Muscle of leg (tissue), 11 donors: ENCODE measurements around the gene CNGB1. TPM values are rescaled to one million over a fixed set of nuclear protein-coding genes. Genes with fewer than 3 reads are reported as not detected.
"Not testable (repeated sequence)": the region's sequence is repeated elsewhere in the genome, so short reads cannot be mapped to it uniquely, and the experiment has no call there.

Source experiments
- DNase-seq: peaks from one replicate; pipeline ENCODE4 v3.0.0; 2013
- H3K27ac ChIP-seq: one replicate; pipeline ENCODE4 v1.5.1; 2013; ENCODE audit warnings: mild to moderate bottlenecking, low read length, control low read depth
- H3K27me3 ChIP-seq: one replicate; pipeline ENCODE4 v1.6.1; 2013; ENCODE audit warnings: low read length; ENCODE audit not compliant: control insufficient read depth, insufficient read depth
- H3K36me3 ChIP-seq: one replicate; pipeline ENCODE4 v1.6.1; 2013; ENCODE audit warnings: low read length; ENCODE audit not compliant: control insufficient read depth, insufficient read depth
- H3K4me1 ChIP-seq: one replicate; pipeline ENCODE4 v1.6.1; 2013; ENCODE audit warnings: low read length; ENCODE audit not compliant: control insufficient read depth, insufficient read depth
- H3K4me3 ChIP-seq: one replicate; pipeline ENCODE4 v1.5.1; 2013; ENCODE audit warnings: low read length, control low read depth
- H3K9me3 ChIP-seq: replicated peaks from 2 replicates; pipeline ENCODE4 v1.6.1; 2013; ENCODE audit warnings: low read depth, low read length; ENCODE audit not compliant: control insufficient read depth
- WGBS: methylation state at CpG from one replicate; pipeline ENCODE4 v1.1.5; 2013; ENCODE audit warnings: missing lambda C conversion rate; ENCODE audit not compliant: insufficient coverage; 5-methylcytosine and 5-hydroxymethylcytosine counted together
- polyA plus RNA-seq, 8 donors: library from polyadenylated mRNA; unstranded; fragments of 120-200 nt; gene quantifications; one replicate each; pipeline versions ENCODE4 v1.2.1 to v1.2.3, GENCODE V29; 2013; ENCODE audit warnings: inconsistent platforms in 1 of 8, low replicate concordance in 1 of 8; ENCODE audit not compliant: insufficient read length in 8 of 8, insufficient read depth in 1 of 8
- total RNA-seq: library from RNA; stranded (reverse); fragments of 120-200 nt; gene quantifications from one replicate; pipeline ENCODE4 v1.2.4, GENCODE V29; 2013

The CNGB1 gene
- total and polyA plus RNA-seq, 9 donors: 0.03 to 1.6 (median 0.08) TPM; not detected in 3

DNA sequence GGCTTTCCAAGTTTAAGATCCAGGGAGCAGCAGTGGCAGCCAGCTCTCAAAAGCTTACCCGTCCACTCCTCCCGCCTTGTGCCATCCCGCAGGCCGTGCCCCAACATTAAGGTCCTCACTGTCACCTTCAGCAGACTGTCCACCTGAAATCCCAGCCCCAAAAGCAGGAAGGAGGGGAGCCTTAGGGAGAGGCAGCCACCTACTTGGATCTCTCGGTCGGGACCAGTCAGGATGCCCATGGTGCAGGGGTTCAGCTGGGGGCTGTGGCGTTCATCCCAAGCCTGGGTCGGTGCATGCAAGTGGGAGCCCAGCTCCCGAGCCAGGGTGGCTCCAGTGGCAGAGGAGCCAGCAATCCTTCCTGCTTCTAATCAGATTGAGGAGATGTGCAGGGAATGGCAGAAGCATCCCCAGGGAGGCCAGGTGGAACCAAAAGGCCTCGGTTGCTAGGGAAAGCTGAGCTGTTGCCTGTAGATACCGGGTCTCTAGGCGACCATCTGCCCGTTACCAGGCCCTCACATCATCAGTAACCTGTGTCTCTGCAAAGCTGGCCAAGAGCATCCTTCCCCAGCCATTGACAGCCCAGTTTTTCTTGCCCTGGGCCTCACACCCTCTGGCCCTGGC is 24.6 kb downstream of the CNGB1 start:
- H3K4me3 ChIP-seq: no peak overlapping the region
- H3K36me3 ChIP-seq: no peaks in the 10 kb centered on the region
- H3K27me3 ChIP-seq: peaks cover 4% of the 10 kb centered on the region
- no peak overlapping the region for H3K27ac ChIP-seq
- no peaks in the 10 kb centered on the region for H3K9me3 ChIP-seq
- 43% methylated on average over 11 of the region's 13 CpGs for WGBS
- DNase-seq: no peak
- no peaks in the 10 kb centered on the region for H3K4me1 ChIP-seq

GRCh38 chr16:57945740-57946138 is 25.2 kb downstream of the CNGB1 start:
- H3K27ac ChIP-seq: no peak overlapping the region
- H3K9me3 ChIP-seq: no peaks in the 10 kb centered on the region
- H3K4me1 ChIP-seq: no peaks in the 10 kb centered on the region
- DNase-seq: no peak
- H3K27me3 ChIP-seq: peaks cover 4% of the 10 kb centered on the region
- 33% methylated on average over 3 of the region's 7 CpGs for WGBS
- no peak overlapping the region for H3K4me3 ChIP-seq
- no peaks in the 10 kb centered on the region for H3K36me3 ChIP-seq

GRCh38 chr16:57944970-57945739 is 25.8 kb downstream of the CNGB1 start:
- peaks cover 6% of the 10 kb centered on the region for H3K27me3 ChIP-seq
- H3K27ac ChIP-seq: no peak overlapping the region
- H3K9me3 ChIP-seq: no peaks in the 10 kb centered on the region
- WGBS: 47% methylated on average over 7 of the region's 9 CpGs
- H3K36me3 ChIP-seq: no peaks in the 10 kb centered on the region
- no peak overlapping the region for H3K4me3 ChIP-seq
- H3K4me1 ChIP-seq: no peaks in the 10 kb centered on the region
- no peak for DNase-seq

GRCh38 chr16:57943381-57943780 is 27.5 kb downstream of the CNGB1 start:
- not testable (repeated sequence) for H3K9me3 ChIP-seq, H3K27me3 ChIP-seq
- 76% methylated on average over 6 of the region's 8 CpGs for WGBS

GRCh38 chr16:57941901-57942300 is 29.0 kb downstream of the CNGB1 start:
- not testable (repeated sequence) for H3K27me3 ChIP-seq, H3K27ac ChIP-seq, H3K36me3 ChIP-seq, H3K9me3 ChIP-seq, H3K4me1 ChIP-seq, H3K4me3 ChIP-seq, DNase-seq
- no CpG with 5 or more reads among the region's 2 CpGs for WGBS

More at GRCh38 chr16:57943381-57943780, 27.5 kb downstream of the CNGB1 start:
- not testable (repeated sequence) for H3K27ac ChIP-seq, DNase-seq, H3K36me3 ChIP-seq, H3K4me3 ChIP-seq, H3K4me1 ChIP-seq

DNA sequence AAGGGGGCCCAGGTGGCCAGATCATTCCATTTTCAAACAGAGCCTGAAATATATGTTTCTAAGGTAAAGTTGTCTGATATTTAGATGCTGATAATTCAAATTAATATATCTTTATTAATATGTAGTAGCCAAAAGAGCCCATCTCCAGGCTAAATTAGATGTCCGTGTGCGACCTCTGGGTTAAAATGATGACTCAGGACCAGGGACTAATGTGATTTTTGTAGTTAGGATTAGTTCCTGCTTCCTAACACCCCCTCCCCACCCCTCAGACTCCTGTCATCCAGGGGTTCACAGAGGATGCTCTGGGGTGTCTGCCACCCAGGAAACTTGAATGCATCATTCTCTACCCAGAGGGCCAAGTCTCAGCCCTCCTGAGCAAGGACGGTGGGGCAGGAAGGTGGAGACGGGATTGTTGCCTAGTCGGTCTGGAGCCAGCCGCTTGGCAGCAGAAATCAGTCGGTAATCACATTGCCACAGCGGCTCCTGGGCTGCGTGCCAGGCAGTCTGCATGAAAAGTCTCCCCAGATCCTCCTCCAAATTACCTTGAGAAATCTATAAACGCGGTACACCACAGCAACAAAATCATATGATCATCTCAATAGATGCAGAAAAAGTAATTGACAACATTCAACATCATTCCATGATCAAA is 29.8 kb downstream of the CNGB1 start:
- Histone ChIP-seq H3K4me1 (peaks cover 8% of the 10 kb centered on the region), H3K36me3 (no peaks in the 10 kb centered on the region), H3K9me3 (no peaks in the 10 kb centered on the region), H3K27me3 (peaks cover 2% of the 10 kb centered on the region), H3K4me3 (no peak overlapping the region), H3K27ac (no peak overlapping the region)
- 21% methylated on average over 6 of the region's 11 CpGs for WGBS
- DNase-seq: peak; percentile 47

DNA sequence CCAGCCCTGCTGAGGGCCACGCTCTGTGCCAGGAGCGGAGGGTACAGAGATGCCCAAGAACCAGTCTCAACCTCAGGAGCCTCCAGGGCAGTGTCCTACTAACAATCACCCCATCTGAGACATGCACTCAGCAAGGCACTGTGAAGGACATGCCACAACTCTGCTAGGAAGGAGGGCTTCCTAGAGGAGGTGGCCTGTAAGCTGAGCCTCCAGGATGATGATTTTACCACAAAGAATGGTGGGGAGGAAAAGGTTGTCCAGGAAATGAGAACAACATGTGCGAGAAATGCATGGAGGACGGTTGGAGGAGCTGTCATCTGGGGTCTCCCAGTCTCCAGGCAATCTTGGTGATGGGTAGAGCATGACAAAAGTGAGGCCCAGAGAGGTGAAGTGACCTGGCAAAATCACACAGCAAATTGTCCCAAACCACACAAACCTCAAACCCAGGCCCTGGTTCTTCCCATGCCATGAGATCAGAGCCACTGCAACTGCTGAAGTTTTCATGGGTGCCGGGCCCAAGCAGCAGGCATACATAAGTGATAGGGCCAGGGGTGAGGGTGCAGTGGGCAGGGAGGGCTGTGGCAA is 30.5 kb downstream of the CNGB1 start:
- Histone ChIP-seq H3K4me3 (no peak overlapping the region), H3K27me3 (peaks cover 2% of the 10 kb centered on the region), H3K4me1 (peaks cover 8% of the 10 kb centered on the region), H3K36me3 (no peaks in the 10 kb centered on the region), H3K27ac (no peak overlapping the region), H3K9me3 (no peaks in the 10 kb centered on the region)
- WGBS: 58% methylated on average over 3 of the region's 5 CpGs
- DNase-seq: no peak

DNA sequence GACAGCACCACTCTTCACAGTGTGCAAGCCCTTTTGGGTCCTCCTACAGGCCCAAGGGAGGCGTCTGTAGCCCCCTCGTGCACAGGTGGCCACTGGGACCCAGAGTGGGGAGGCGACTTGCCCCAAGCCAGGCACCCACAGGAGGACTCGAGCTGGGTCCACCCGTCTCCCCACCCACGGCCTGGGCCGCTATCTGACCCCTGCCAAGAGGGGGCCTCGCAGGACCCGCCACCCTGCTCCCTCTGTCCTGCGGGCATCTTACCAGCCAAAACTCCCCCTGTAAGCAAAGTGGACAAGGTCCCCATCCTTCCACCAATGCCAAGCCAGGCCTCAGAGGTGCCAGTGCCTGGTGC is 31.1 kb downstream of the CNGB1 start:
- H3K27ac ChIP-seq: no peak overlapping the region
- DNase-seq: no peak
- H3K27me3 ChIP-seq: peaks cover 2% of the 10 kb centered on the region
- H3K36me3 ChIP-seq: no peaks in the 10 kb centered on the region
- no peak overlapping the region for H3K4me3 ChIP-seq
- H3K4me1 ChIP-seq: peaks cover 8% of the 10 kb centered on the region
- no peaks in the 10 kb centered on the region for H3K9me3 ChIP-seq
- 78% methylated on average over 7 of the region's 10 CpGs for WGBS

- 43% methylated on average over 11 of the region's 13 CpGs for WGBS
- no peak overlapping the region for H3K27ac ChIP-seq
These were observed 31.7 kb downstream of the CNGB1 start for GRCh38 chr16:57938936-57939871.

More at GRCh38 chr16:57938936-57939871, 31.7 kb downstream of the CNGB1 start:
- Histone ChIP-seq H3K36me3 (no peaks in the 10 kb centered on the region), H3K4me1 (peaks cover 8% of the 10 kb centered on the region), H3K9me3 (no peaks in the 10 kb centered on the region), H3K27me3 (peaks cover 2% of the 10 kb centered on the region), H3K4me3 (no peak overlapping the region)
- DNase-seq: peak; percentile 86
